Lung (tissue), 12 donors: ENCODE measurements around the gene NCAPG. TPM values are rescaled to one million over a fixed set of nuclear protein-coding genes. Genes with fewer than 3 reads are reported as not detected.

ENCODE experiments used
- ATAC-seq: fragments of 200-7000 bp; cut with Tn5 transposase; one replicate; pipeline ENCODE4 v1.9.1; 2020; ENCODE audit warnings: moderate number of reproducible peaks; ENCODE audit not compliant: insufficient read depth, low FRiP score
- DNase-seq, 3 donors: peaks; one replicate each; pipeline ENCODE4 v3.0.0-alpha.2; 2013 to 2017
- H3K27ac ChIP-seq, 2 donors: one replicate each; pipeline ENCODE4 v1.5.1; 2013; ENCODE audit warnings: mild to moderate bottlenecking in 2 of 2, moderate library complexity in 2 of 2, control low read depth in 1 of 2, inconsistent platforms in 1 of 2, low read depth in 1 of 2, low read length in 1 of 2
- H3K27me3 ChIP-seq, 3 donors: one replicate each; pipeline ENCODE4 v1.5.1; 2013; ENCODE audit warnings: low read length in 2 of 3; ENCODE audit not compliant: control insufficient read depth in 3 of 3, insufficient read depth in 3 of 3
- H3K36me3 ChIP-seq, 4 donors: one replicate each; pipeline ENCODE4 v1.5.1; 2013; ENCODE audit warnings: low read length in 4 of 4, mild to moderate bottlenecking in 1 of 4, moderate library complexity in 1 of 4; ENCODE audit not compliant: control insufficient read depth in 4 of 4, insufficient read depth in 4 of 4
- H3K4me1 ChIP-seq, 5 donors: one replicate each; pipeline ENCODE4 v1.5.1; 2013; ENCODE audit warnings: low read length in 5 of 5, mild to moderate bottlenecking in 2 of 5, moderate library complexity in 1 of 5; ENCODE audit not compliant: control insufficient read depth in 5 of 5, insufficient read depth in 5 of 5
- H3K4me3 ChIP-seq: one replicate; pipeline ENCODE4 v1.5.1; 2013; ENCODE audit warnings: mild to moderate bottlenecking, control low read depth, moderate library complexity
- H3K9ac ChIP-seq, 2 donors: one replicate each; pipeline ENCODE4 v1.5.1; 2013; ENCODE audit warnings: low read length in 2 of 2, control low read depth in 1 of 2; ENCODE audit not compliant: insufficient read depth in 1 of 2
- H3K9me3 ChIP-seq, 4 donors: one replicate each; pipeline ENCODE4 v1.5.1; 2013; ENCODE audit warnings: low read length in 3 of 4, mild to moderate bottlenecking in 1 of 4, moderate library complexity in 1 of 4; ENCODE audit not compliant: control insufficient read depth in 4 of 4, insufficient read depth in 3 of 4
- WGBS, 2 donors: extraction: QIAGEN DNeasy Blood & Tissue Kit; methylation state at CpG; one replicate each; pipeline ENCODE4 v1.1.7; 2013; 5-methylcytosine and 5-hydroxymethylcytosine counted together
- polyA plus RNA-seq, 2 donors: library from polyadenylated mRNA; stranded (reverse); fragments of 200-250 nt; gene quantifications; one replicate each; pipeline ENCODE4 v1.2.1, GENCODE V29; 2013
- total RNA-seq, 2 donors: library from RNA; depleted of rRNA in 1 of 2; stranded (reverse); fragments of >200 nt in 1 of 2; gene quantifications; one replicate each; pipeline ENCODE4 v1.2.1, GENCODE V29; 2014 to 2021
- TF ChIP-seq, protein P1 (sequence below): IDR thresholded peaks from 2 replicates; pipeline ENCODE4 v1.5.1; 2012; ENCODE audit warnings: mild to moderate bottlenecking; ENCODE audit errors: control extremely low read depth, extremely low read depth
- donor health status: control.
- donor health status: control.
- donor health status: Bipolar disorder and iron deficiency.
- donor health status: healthy.
- donor health status: DM: yes; HTN: yes; CAD: no.

The NCAPG gene
- total and polyA plus RNA-seq, 4 donors = 0.73 to 6.0 (median 1.2) TPM

DNA sequence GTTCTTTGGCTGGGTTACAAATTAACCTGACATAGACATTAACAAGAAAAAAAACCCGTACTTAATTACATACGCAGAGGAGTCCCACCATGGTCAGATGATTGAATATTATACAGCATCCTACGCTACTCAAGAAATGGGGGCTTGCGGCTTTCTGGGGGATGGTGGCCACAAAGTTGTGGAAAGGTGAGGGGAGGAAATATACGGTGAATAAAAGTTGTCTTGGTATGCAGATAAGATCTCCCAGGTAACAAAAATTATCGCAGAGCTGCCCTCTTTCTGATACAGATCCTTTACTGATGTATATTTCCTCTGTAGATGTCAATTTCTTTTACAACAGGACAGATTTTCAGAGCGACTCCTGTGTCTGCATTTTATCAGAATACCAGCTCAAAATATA is 1.1 kb upstream of the NCAPG start:
- Histone ChIP-seq H3K9ac (peak overlapping the region; percentile 92 to 100), H3K36me3 (peaks cover 0 to 11% (median 2%) of the 10 kb centered on the region in 4 donors), H3K4me1 (peaks cover 7 to 38% (median 8%) of the 10 kb centered on the region in 5 donors), H3K4me3 (peak overlapping the region; percentile 38), H3K27ac (peak overlapping the region in 1 of 2 donors; percentile 55), H3K9me3 (peaks cover 0 to 3% (median 0%) of the 10 kb centered on the region in 4 donors), H3K27me3 (no peaks in the 10 kb centered on the region)
- ATAC-seq (no peak), DNase-seq (no peak)
- TF ChIP-seq, protein P1, sequence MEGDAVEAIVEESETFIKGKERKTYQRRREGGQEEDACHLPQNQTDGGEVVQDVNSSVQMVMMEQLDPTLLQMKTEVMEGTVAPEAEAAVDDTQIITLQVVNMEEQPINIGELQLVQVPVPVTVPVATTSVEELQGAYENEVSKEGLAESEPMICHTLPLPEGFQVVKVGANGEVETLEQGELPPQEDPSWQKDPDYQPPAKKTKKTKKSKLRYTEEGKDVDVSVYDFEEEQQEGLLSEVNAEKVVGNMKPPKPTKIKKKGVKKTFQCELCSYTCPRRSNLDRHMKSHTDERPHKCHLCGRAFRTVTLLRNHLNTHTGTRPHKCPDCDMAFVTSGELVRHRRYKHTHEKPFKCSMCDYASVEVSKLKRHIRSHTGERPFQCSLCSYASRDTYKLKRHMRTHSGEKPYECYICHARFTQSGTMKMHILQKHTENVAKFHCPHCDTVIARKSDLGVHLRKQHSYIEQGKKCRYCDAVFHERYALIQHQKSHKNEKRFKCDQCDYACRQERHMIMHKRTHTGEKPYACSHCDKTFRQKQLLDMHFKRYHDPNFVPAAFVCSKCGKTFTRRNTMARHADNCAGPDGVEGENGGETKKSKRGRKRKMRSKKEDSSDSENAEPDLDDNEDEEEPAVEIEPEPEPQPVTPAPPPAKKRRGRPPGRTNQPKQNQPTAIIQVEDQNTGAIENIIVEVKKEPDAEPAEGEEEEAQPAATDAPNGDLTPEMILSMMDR = no peak
- WGBS, 2 donors = 2 to 3% methylated on average over 7 of the region's 7 CpGs

DNA sequence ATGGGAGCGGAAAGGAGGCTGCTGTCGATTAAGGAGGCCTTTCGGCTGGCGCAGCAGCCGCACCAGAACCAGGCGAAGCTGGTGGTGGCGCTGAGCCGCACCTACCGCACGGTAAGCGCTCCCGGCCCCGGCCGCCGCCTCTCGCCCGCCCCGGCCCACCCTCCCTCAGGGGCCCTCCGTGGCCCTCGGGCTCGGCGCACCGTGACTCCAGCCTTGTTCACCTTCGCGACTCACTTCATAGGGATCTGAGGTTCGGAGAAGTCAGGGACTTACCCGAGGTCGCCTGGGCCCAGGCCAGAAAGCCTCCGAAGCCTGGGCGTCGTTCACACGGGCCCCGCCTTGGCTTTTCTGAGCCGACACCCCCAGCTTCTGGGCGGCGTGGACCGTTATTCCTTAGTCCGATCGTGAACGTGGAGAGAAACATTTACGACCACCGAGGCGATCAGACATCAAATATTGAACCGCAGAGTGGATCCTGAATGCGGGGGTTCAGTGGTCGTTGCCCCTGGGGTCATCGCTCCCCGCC is 362 bp downstream of the NCAPG start:
- WGBS, 2 donors = 1% methylated on average over 43 to 48 of the region's 48 CpGs
- peaks cover 5 to 38% (median 8%) of the 10 kb centered on the region in 5 donors for H3K4me1 ChIP-seq
- H3K36me3 ChIP-seq = peaks cover 0 to 5% (median 2%) of the 10 kb centered on the region in 4 donors
- TF ChIP-seq, protein P1 = no peak
- ATAC-seq (peak; percentile 13), DNase-seq (peak in 2 of 3 donors; percentile 13 to 36)
- peak overlapping the region; percentile 57 to 73 for H3K9ac ChIP-seq
- no peaks in the 10 kb centered on the region for H3K27me3 ChIP-seq
- peaks cover 0 to 3% (median 0%) of the 10 kb centered on the region in 4 donors for H3K9me3 ChIP-seq
- peak overlapping the region; percentile 68 for H3K4me3 ChIP-seq
- no peak overlapping the region for H3K27ac ChIP-seq

DNA sequence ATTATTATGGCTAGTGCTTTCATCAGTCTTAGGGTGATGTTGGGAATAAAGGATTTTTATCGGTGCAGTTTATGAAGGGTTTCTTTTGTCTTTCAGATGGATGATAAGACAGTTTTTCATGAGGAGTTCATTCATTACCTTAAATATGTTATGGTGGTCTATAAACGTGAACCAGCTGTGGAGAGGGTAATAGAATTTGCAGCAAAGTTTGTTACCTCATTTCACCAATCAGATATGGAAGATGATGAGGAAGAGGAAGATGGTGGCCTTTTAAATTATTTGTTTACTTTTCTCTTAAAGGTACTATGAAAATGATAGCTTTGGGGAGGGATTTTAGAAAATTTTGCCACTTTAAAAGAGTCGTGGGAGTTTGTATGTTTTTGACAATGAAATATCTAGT is 1.3 kb downstream of the NCAPG start:
- DNase-seq = peak in 2 of 3 donors; percentile 17 to 20
- 17 to 19% methylated on average over 3 of the region's 3 CpGs for WGBS, 2 donors
- Histone ChIP-seq H3K36me3 (peaks cover 0 to 5% (median 2%) of the 10 kb centered on the region in 4 donors), H3K9me3 (peaks cover 0 to 3% (median 0%) of the 10 kb centered on the region in 4 donors), H3K27ac (no peak overlapping the region), H3K4me1 (peaks cover 5 to 33% (median 8%) of the 10 kb centered on the region in 5 donors), H3K4me3 (no peak overlapping the region), H3K9ac (peak overlapping the region in 1 of 2 donors; percentile 73), H3K27me3 (no peaks in the 10 kb centered on the region)
- TF ChIP-seq, protein P1 = no peak
- no peak for ATAC-seq
